NCI-H446 treated with DMSO at 0.1 percent for 48 hours (cell line): Measurements from ENCODE around the gene CNOT6.
"Not testable (repeated sequence)": the region's sequence is repeated elsewhere in the genome, so short reads cannot be mapped to it uniquely, and the experiment has no call there.

Experiments used
- DNase-seq: peaks from one replicate; lab custom pipeline; 2025; lab: John Stamatoyannopoulos, UW

CNOT6 gene

GRCh38 chr5:180471866-180472265, 22.3 kb upstream of the CNOT6 start:
- DNase-seq, result no peak

DNA sequence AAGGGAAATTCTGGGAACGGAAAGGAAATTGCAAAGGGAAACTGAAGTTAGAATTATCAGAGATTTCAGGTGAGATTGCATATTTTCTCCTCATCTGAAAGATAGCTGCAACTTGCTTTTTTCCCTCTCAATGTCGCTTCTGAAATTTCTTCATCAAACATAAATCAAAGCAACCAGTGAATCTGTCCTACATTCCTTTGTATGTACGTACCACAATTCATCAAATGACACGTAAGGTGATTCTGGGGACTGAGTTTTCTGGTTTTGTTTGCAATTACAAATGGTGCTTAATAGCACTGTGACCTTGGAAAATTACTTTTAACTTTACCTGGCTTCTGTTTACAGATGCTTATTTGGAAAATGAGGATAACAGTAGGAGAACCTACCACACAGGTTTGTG, 21.9 kb upstream of the CNOT6 start:
- no peak for DNase-seq

DNA sequence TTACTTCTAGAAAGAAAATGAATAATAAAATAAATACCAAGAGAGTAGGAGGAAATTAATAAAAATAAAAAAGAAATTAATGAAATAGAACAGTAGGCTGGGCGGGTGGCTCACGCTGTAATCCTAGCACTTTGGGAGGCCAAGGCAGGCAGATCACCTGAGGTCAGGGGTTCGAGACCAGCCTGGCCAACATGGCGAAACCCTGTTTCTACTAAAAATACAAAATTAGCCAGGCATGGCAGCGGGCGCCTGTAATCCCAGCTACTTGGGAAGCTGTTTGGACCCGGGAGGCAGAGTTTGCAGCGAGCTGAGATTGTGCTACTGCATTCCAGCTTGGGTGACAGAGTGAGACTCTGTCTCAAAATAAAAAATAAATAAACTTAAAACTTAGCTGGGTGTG, 20.8 kb upstream of the CNOT6 start:
- DNase-seq, result not testable (repeated sequence)

GRCh38 chr5:180474569-180474968, 19.6 kb upstream of the CNOT6 start:
- DNase-seq, result no peak

GRCh38 chr5:180475969-180476524, 18.1 kb upstream of the CNOT6 start:
- not testable (repeated sequence) for DNase-seq

DNA sequence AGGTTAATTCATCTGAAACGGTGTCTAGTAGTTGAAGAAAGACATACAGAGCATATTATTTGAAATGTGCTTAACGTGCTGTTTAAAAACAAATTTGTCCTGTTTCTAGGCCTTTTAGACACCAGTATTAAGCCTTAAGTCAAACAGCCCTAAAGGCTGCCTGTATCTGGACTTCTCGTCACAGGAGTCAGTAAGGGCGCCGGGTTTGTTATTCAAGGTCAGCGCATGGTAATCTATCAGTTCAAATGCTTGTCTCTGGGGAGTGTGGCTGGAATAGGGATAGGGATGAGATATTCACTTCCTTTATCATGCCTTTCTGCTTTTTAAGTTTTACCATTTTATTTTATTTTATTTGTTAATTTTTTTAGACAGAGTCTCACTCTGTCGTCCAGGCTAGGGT, 9.4 kb upstream of the CNOT6 start:
- DNase-seq, result no peak

GRCh38 chr5:180486636-180487149, 7.5 kb upstream of the CNOT6 start:
- no peak for DNase-seq

- no peak for DNase-seq
Measured at GRCh38 chr5:180487556-180487955, 6.6 kb upstream of the CNOT6 start.

- no peak for DNase-seq
Measured at GRCh38 chr5:180491496-180491895, 2.7 kb upstream of the CNOT6 start.

- DNase-seq, result no peak
Measured at GRCh38 chr5:180492226-180492903, 1.8 kb upstream of the CNOT6 start.

DNA sequence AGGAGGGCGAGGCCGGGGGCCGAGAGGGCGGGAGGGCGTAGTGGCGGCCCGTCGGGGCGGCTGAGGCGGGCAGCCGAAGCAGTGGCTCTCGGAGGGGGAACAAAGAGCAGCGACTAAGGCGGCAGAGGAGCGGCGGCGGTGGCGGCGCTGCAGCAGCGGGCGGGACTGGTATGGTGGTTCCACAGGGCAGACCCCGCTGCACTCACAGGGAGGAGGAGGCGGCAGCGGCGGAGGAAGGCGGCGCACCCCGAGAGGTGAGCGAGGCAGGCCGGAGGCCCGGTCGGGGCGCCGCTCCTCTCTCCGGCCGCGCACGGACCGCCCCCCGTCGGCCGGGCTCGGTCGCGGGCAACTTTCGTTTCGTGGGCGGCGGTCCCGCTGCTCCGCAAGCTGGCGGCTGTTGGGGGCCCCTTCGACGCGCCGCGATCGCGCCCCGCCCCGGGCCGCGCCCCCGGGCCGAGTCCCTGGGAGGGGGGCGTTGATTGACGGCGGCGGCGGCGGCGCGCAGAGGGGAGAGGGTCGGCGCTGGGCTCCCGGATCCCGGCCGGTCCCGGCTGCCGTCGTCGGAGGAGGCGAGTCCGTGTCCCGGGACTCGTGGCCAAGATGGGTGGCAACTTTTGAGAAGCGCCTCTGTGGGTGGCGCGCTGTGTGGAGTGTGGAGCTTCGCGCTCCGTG, 467 bp downstream of the CNOT6 start:
- DNase-seq, result no peak

GRCh38 chr5:180495292-180495691, 1.1 kb downstream of the CNOT6 start:
- DNase-seq, result no peak

- DNase-seq, result no peak
Measured at GRCh38 chr5:180495991-180496741, 2.0 kb downstream of the CNOT6 start.

DNA sequence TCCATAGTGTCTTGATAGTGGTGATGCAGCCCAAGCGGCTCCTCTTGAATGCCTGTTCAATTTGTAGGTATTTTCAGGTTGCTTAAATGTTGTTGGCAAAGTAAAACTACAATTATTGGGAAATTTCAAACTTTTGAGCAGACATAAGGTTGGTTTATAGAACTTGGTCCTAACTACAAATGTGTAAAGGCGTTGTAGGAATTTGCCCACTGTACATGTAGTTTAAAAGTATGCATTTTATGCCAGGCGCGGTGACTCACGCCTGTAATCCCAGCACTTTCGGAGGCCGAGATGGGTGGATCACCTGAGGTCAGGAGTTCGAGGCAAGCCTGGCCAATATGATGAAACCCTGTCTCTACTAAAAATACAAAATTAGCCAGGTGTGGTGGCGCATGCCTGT, 2.6 kb downstream of the CNOT6 start:
- DNase-seq, result not testable (repeated sequence)

DNA sequence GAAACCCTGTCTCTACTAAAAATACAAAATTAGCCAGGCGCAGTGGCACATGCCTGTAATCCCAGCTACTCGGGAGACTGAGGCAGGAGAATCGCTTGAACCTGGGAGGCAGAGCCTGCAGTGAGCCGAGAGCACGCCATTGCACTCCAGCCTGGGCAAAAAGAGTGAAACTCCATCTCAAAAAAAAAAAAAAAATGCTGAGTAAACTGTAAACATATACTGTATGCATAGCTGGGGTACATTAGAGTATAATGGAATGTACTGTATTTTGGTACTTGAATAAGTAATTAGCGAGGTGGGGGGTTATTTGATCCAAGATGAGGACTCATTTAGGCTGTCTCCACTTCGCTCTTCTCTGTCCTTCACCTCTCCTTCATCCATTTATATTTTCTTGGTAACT, 3.7 kb downstream of the CNOT6 start:
- DNase-seq, result not testable (repeated sequence)

DNA sequence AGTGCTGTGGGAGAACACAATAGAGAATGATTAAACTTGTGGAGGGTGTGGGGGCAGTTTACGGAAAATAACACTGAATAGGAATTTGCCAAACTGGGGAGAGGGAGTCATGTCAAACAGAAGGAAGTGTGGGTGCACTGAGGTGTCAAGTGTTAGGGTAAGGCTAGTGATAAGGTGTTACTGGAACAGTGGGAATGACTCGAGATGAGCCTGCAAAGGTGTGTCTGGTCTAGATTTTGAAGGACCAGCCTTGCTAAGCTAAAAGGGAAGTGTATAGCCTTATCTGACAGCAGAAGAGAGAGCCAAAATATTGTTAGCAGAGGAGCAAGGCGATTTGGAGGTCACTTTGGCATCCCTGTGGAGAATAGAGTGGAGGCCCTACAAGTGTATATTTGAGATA, 4.2 kb downstream of the CNOT6 start:
- DNase-seq, result no peak

- no peak for DNase-seq
Measured at GRCh38 chr5:180499684-180500083, 5.5 kb downstream of the CNOT6 start.

- DNase-seq, result not testable (repeated sequence)
Measured at GRCh38 chr5:180500300-180500699, 6.1 kb downstream of the CNOT6 start.

- no peak for DNase-seq
Measured at GRCh38 chr5:180507661-180508060, 13.5 kb downstream of the CNOT6 start.

DNA sequence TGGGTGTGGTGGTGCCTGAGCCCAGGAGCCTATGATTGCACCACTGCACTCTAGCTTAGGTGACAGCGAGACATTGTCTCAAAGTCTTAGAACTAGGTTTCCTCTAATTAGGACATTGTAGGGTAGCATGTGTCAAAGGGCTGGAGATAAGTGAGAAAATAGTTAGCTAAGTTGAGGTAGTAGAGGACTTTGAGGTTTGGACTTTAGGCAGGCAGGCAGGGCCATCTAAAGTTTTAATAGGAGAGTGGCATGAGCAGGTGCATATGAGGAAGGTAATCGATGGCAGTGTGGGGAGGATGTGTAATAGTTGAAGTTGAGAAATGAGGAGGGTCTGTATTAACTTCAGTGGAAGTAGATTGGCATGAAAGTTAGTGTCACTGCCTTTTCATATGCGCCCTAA, 21.1 kb downstream of the CNOT6 start:
- DNase-seq, result no peak

GRCh38 chr5:180515974-180516373, 21.8 kb downstream of the CNOT6 start:
- DNase-seq, result not testable (repeated sequence)

DNA sequence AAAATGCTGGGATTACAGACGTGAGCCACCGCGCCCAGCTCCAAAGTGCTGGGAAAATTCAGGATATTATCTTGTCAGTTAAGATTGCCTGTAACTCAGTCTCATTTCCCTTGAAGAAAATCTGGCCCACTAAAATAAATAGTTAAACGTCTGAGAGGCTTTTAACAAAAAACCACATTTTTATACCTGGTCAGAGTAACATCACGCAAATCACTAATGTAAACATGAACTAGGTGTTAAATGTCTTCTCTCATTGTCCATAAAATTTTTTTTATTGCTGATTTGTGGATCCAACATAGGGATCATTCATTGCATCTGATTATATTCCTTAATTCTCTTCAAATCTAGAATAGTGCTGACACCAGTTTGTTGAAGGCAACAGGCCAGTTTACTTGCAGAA, 22.3 kb downstream of the CNOT6 start:
- DNase-seq, result no peak

DNA sequence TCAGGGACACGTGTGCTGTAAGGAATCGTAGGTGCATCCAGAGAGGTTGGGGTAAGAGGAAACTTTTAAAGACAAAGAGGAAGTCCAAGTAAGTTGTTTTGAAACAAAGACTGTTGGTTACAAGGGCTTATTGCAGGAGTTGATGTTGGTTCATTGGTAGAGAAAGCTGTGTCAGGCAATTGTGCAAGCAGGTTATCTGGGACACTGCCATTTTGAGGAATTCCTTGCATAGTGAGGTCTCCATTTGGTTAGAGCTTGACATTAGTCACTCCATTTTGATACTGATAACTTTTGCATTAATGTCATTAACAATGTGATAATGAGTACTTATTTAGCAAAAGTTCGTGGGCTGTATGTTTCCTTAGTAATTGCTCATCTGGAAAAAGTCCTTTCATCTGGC, 24.9 kb downstream of the CNOT6 start:
- DNase-seq, result no peak
